Activated gamma-delta T cell treated with Interleukin-2 at 50 U/mL for 16 hours (primary cell): ENCODE measurements around the gene TMEM198.

ENCODE experiments used
- DNase-seq: peaks from one replicate; pipeline ENCODE4 v3.0.0-alpha.2; 2020

The TMEM198 gene

DNA sequence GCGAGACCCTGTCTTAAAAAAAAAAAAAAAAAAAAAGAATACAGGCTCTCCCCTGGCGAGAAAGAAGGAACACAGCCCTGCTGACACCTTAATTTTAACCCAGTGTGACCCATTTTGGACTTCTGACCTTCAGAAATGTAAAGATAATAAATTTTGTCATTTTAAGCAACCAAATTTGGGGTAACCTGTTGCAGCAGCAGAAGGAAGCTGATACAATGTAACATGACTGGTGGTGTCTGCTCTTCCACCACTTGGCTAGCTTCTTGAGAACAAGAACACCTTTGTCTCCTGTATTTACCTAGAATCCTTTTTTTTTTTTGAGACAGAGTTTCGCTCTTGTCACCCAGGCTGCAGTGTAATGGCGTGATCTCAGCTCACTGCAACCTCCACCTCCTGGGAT is 47.3 kb downstream of the TMEM198 start:
- DNase-seq: no peak

DNA sequence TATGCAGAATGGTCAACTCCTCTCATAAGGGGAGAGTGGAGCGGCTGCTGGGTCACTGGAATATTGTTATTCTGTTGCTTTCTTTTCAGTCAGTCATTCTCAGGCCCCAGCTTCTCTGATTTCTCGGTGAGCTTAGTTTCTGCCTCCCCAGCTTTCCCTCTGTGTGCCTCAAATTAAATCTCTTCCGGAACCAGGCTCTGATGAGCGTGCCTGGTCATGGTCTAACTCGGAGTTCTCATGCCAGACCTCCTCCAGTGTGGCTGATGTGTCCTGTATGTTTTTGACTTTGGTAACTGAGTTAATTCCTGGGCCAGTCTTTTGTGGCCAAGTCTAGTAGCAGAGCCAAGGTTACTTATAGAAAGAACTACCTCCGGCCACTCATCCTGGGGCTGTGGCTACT is 48.9 kb downstream of the TMEM198 start:
- DNase-seq: no peak

DNA sequence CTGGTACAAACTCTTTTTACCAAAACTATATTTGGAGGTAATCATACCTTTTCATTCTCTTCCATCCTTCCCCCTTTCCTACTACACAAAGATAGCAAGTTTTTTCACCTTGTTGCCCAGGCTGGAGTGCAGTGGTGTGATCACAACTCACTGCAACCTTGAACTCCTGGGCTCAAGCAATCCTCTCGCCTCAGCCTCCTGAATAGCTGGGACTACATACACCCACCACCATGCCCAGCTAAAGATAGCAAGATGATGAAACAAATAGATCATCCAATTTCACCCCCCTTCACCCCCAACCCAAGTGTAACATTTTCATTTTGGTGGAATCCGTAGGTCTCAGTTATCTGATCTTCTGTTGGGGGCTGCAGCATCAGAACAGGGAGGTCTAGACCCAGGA is 49.3 kb downstream of the TMEM198 start:
- no peak for DNase-seq

DNA sequence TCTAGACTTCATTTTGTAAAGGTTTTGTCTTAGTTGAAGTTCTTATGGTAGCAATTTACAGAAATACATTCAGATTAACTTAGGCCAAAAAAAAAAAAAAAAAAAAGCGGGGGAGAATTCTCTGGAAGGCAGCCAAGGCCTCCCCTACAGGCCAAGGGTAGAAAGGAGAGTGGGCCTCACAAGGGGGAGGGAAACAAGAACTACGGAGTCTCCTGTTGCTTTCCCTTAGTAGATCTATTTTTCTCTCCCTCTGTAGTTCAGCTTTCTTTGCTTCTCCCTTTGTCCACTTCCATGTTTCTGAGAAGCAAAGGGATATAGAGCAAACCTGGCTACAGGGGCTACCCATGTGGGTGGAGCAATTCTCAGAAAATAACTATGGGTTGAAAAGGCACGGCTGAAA is 51.4 kb downstream of the TMEM198 start:
- DNase-seq: no peak

DNA sequence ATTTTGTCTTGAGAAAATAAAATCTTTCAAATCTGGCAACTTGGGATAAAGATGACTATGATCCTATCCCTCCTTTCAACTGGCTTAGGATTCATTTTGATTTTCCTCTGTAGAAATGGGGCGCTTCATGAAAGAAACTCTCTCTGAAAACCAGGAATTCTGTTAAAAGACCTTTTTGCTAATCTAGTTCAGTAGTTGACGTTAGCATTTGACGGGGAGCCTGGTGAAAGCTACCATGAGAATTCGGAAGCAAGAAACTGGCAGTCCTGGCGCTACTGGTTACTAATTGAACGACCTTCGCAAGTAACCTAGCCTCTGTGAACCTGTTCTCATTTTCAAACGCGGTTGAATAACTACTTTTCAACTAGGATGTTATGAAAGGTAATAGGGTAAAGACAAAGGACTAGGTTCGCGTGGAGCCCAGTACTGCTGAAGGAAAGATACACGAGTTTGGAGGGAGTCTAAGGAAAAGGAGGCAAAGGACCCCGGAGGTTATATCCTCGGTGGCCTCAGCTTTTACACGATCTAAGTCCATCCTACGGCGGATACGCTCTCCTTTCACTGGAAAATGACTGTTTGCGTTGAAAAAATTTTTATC is 53.2 kb downstream of the TMEM198 start:
- no peak for DNase-seq

DNA sequence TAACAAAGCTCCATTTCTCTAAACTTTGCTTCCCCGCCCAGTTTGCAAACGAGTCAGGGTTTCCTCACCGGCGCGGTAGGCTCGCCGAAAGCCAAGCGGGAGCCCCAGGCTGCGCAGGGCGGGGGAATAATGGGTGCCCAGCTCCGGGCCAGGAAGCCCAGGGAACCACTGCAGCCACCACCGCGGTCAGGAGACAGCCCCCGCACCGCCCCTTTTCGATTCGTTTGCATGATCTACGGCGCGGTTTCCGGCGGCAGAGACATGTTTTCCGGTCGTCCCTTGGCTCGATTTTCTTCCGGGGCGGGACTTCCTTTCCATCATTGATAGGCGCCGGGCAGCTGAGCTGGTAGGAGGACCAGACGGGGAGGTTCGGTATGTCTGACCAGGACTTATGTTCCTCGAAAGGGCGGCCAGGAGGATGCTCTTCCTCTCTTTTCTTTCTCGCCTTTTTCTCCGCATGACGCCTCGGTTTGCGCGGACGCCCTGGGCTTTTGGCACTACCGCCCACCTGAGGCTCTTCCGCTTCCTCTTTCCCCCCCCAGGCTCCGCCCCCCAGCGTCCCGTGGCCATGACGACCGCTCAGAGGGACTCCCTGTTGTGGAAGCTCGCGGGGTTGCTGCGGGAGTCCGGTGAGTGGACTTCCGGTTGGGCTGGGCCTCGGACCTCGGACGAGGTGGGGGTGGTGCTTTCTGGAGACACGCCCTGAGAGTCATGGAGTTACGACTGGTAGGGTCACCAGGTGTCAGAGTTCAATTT is 53.9 kb downstream of the TMEM198 start, which contains the start of gene STK11IP:
TSS of gene STK11IP (plus strand) at position 306 of the 756 bp plus-strand sequence. CDS start at position 569, 263 bp downstream.
- DNase-seq: peak; percentile 90

DNA sequence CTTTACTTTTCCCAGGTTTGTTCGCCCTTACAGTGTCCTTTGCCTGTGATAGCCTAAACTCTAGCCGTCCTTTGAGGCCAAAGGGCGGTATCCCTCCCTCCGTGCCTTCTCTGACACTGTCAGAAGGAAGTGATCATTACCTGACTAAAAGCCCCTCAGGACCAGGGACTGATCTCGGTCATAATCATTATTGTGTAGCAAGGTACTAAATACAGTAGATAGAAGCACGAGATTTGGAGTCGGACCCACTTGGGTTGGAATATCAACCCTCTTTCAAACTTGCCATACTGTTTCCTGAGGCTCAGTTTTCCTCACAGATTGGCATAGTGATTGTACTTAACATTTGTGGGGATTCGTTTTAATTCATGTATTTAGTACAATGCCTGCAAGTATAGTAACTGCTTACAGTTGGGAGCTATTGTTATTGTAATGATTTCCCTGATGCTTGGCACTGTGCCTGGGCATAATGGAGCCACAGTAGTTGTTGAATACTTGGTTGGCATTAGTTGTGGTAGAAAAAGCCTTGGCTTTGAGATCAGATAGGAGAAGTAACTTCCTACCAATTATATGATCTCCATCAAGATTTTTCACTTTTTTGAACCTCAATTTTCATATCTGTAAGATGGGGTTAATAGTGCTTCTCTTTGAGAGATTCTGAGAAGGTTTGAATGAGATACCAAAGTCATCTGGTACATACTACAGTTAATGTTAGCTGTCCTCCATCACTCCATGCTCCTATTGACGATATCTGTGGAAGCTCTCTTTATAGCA is 54.7 kb downstream of the TMEM198 start:
- DNase-seq: no peak
